Measurements from ENCODE around the gene NDUFA6.
"Not testable (repeated sequence)": the region's sequence is repeated elsewhere in the genome, so short reads cannot be mapped to it uniquely, and the experiment has no call there.

NDUFA6 gene

GRCh38 chr22:42090596-42091454, at the start of gene NDUFA6:
Gene NDUFA6 (minus strand): TSS chr22:42090772. CDS start chr22:42090744, 28 bp downstream.
- peak; percentile 93 to 99 for DNase-seq (ENCODE audit: low read depth in 1 of 2, low spot score in 1 of 2)

DNA sequence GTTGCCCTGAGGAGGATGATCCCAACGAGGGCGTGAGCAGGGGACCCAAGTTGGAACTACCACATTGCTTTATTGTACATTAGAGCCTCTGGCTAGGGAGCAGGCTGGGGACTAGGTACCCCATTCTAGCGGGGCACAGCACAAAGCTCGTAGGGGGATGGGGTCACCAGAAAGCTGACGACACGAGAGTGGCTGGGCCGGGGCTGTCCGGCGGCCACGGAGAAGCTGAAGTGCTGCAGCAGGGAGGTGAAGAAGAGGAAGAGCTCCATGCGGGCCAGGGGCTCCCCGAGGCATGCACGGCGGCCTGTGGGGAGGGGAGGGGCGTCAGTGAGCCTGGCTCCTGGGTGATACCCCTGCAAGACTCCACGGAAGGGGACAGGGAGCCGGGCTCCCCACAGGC, 49.6 kb upstream of the NDUFA6 start:
- DNase-seq (ENCODE audit: low read depth in 1 of 2, low spot score in 1 of 2) = not testable (repeated sequence)

- DNase-seq (ENCODE audit: low read depth in 1 of 2, low spot score in 1 of 2) = not testable (repeated sequence)
Measured at GRCh38 chr22:42139508-42139907, 48.9 kb upstream of the NDUFA6 start.

GRCh38 chr22:42138972-42139371, 48.4 kb upstream of the NDUFA6 start:
- DNase-seq (ENCODE audit: low read depth in 1 of 2, low spot score in 1 of 2) = no peak

DNA sequence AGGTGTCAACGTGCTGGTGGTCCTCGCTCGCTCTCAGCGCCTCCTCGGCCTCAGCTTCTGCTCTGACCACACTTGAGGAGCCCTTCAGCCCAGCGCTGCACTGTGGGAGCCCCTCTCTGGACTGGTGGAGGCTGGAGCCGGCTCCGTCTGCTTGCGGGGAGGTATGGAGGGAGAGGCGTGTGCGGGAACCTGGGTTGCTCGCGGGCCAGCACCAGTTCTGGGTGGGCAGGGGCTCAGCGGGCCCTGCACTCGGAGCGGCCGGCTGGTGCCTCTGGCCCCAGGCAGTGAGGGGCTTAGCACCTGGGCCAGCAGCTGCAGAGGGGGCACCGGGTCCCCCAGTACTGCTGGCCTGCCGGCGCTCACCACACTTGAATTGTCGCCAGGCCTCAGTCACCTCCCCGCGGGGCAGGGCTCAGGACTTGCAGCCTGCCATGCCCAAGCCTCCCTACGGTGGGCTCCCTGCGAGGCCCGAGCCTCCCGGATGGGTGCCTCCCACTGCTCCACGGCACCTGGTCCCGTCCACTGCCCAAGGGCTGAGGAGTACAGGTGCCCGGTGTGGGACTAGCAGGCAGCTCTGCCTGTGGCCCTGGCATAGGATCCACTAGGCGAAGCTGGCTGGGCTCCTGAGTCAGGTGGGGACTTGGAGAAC, 47.7 kb upstream of the NDUFA6 start:
- no peak for DNase-seq (ENCODE audit: low read depth in 1 of 2, low spot score in 1 of 2)

DNA sequence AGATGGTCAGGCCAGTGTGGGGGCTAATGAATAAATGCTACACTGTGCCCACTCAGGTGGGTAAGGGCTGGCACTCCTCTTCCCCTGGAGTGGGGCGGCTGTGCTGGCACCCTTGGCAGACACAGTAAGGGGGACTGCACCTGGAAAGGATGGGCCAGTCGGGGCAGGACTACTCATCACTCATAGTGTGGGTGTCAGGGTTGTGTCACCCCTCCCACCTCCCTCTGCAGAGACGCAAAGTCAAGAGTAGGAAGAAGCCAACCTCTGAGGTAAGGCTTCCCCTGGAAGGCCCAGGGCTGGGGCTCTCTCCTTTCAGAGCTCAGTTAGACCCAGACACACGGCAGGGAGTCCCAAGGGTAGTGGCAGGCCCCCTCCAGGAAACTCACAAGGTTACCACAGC, 45.1 kb upstream of the NDUFA6 start:
- not testable (repeated sequence) for DNase-seq (ENCODE audit: low read depth in 1 of 2, low spot score in 1 of 2)

DNA sequence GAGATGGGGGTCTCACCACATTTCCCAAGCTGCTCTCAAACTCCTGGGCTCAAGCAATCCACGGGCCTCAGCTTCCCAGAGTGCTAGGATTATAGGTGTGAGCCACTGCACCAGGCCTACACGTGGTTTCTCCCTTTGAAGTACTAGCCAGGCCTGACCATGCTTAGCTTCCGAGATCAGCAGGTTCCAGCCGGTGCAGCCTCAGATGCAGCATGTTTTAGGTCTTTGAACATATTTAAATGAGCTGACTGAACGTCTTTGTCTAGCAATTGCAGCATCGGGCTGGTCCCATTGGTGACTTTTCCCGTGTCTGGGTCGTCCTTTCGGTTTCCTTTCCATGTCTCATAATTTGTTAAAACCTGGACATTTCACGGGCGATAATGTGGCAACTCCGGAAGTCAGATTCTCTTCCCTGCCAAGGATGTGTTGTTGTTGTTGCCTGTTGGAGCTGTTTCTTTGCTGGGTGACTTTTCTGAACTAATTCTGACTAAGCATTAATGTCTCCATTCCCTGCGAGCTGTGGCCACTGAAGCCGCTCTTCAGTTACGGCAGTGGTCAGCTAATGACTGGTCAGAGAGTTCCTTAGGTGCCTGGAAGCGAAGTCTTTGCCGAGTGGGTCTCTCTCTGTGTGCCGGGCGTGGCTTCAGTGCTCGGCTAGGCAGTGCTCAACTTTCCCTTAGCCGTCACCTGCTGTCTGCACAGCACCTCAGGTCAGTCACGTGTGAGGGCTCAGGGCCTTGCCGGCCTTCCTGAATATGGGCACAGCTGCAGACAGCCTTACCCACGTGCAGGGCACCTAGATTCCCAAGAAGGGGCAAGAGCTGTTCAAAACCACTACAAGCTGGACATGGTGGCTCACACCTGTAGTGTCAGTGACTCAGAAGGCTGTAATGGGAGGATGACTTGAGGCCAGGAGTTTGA, 43.8 kb upstream of the NDUFA6 start:
- DNase-seq (ENCODE audit: low read depth in 1 of 2, low spot score in 1 of 2) = no peak

- DNase-seq (ENCODE audit: low read depth in 1 of 2, low spot score in 1 of 2) = no peak
Measured at GRCh38 chr22:42132457-42132856, 41.9 kb upstream of the NDUFA6 start.

DNA sequence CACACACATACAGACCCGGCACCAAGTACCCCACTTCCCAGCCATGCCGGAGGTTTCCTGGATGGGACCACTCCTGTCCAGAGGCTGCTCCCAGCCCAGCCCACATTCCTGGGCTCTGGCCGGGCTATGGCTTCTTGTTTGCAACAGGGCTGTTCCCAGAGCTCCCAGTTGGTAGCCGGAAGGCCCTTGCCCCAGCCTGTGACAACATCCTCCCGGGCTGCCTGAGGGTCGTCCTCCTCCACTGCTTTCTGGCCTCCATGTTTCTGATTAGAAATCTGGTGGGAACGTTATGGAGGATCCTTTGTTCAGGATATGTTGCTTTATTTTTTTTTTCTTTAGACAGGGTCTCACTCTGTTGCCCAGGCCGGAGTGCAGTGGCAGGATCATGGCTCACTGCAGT, 41.0 kb upstream of the NDUFA6 start:
- no peak for DNase-seq (ENCODE audit: low read depth in 1 of 2, low spot score in 1 of 2)

DNA sequence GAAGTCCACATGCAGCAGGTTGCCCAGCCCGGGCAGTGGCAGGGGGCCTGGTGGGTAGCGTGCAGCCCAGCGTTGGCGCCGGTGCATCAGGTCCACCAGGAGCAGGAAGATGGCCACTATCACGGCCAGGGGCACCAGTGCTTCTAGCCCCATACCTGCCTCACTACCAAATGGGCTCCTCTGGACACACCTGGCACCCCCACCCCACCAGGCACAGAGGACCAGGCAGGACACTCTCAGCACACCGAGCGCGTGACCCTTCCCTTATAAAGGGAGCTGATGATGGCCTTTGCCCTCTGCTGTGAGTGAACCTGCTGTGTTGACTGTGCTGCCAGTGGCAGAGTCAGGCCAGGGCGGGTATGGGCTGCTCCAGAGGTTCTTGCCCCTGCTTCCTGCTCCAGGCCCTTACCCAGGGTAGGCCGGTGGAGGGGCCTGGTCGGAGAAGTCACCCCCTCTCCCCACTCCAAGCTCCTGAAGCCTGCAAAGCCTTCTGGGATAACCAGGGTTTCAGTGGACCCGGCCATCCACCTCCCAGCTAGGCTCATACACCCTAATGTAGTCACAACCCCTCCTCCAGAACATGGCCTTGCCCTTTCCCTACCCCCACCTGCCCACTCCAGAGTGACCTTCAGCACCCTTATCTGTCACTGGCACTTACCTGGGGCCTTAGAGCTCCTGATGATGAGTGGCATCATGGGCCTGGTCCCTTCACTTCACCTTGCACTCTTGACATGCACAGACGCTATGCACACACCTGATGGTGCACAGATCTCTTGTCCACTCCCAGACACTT, 40.3 kb upstream of the NDUFA6 start, which contains the start of gene CYP2D6:
CYP2D6 (minus strand) TSS at position 172 of the 793 bp plus-strand sequence; CDS start at position 153, 19 bp downstream.
- not testable (repeated sequence) for DNase-seq (ENCODE audit: low read depth in 1 of 2, low spot score in 1 of 2)

GRCh38 chr22:42130182-42130581, 39.6 kb upstream of the NDUFA6 start:
- not testable (repeated sequence) for DNase-seq (ENCODE audit: low read depth in 1 of 2, low spot score in 1 of 2)

DNA sequence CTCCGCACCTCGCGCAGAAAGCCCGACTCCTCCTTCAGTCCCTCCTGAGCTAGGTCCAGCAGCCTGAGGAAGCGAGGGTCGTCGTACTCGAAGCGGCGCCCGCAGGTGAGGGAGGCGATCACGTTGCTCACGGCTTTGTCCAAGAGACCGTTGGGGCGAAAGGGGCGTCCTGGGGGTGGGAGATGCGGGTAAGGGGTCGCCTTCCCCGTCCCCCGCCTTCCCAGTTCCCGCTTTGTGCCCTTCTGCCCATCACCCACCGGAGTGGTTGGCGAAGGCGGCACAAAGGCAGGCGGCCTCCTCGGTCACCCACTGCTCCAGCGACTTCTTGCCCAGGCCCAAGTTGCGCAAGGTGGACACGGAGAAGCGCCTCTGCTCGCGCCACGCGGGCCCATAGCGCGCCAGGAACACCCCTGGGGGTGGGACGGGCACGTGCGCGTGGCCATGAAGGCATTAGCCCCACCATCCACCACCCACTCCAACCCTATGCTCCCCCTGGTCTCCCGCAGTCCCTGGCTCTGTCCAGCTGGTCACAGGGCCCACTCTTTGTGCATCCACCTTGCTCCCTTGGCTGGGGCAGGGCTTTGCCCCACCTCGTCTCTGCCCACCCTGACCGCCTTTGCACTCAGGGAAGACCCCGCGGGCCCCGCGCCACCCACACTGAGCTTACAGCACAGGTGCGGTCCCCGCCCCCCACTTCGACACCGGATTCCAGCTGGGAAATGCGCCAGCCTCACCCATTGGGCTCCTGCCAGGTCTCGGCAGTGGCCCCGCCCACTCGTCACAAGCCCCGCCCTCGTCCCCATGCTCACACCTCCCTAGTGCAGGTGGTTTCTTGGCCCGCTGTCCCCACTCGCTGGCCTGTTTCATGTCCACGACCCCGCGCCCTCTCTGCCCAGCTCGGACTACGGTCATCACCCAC, 38.5 kb upstream of the NDUFA6 start:
- not testable (repeated sequence) for DNase-seq (ENCODE audit: low read depth in 1 of 2, low spot score in 1 of 2)

- not testable (repeated sequence) for DNase-seq (ENCODE audit: low read depth in 1 of 2, low spot score in 1 of 2)
Measured at GRCh38 chr22:42128007-42128406, 37.4 kb upstream of the NDUFA6 start.

- DNase-seq (ENCODE audit: low read depth in 1 of 2, low spot score in 1 of 2) = no peak
Measured at GRCh38 chr22:42127606-42128005, 37.0 kb upstream of the NDUFA6 start.

DNA sequence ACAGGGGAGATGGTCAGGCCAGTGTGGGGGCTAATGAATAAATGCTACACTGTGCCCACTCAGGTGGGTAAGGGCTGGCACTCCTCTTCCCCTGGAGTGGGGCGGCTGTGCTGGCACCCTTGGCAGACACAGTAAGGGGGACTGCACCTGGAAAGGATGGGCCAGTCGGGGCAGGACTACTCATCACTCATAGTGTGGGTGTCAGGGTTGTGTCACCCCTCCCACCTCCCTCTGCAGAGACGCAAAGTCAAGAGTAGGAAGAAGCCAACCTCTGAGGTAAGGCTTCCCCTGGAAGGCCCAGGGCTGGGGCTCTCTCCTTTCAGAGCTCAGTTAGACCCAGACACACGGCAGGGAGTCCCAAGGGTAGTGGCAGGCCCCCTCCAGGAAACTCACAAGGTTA, 33.0 kb upstream of the NDUFA6 start:
- not testable (repeated sequence) for DNase-seq (ENCODE audit: low read depth in 1 of 2, low spot score in 1 of 2)

GRCh38 chr22:42120231-42121021, 29.9 kb upstream of the NDUFA6 start:
- peak in 1 of 2 donors; percentile 55 for DNase-seq (ENCODE audit: low read depth in 1 of 2, low spot score in 1 of 2)

DNA sequence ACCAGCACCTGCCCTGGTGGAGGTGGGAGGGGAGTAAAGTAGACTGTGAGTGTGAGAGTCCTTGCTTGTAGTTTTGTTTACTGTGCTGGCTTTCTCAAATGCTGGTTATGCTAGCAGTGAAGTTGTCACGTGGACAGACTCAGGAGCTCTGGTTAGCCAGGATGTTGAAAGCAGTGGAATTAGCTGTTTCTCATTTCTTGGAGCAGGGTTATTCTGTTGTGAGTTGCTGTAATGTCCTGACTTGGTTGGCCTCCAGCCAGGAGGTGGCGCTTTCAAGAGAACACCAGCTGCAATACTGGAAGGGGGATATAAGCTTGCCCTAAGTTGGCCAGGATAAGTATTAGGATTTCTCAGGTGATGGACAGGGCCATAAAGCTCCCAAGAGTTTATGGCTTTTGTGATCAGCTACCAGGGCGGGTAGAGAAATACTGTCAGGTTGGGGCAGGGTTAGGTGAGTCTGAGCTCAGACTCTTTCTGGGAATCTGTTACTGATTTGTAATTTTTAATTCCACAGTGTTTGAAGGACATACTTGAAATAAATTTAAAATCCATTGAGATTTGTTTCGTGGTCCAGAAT, 26.4 kb upstream of the NDUFA6 start:
- DNase-seq (ENCODE audit: low read depth in 1 of 2, low spot score in 1 of 2) = no peak

DNA sequence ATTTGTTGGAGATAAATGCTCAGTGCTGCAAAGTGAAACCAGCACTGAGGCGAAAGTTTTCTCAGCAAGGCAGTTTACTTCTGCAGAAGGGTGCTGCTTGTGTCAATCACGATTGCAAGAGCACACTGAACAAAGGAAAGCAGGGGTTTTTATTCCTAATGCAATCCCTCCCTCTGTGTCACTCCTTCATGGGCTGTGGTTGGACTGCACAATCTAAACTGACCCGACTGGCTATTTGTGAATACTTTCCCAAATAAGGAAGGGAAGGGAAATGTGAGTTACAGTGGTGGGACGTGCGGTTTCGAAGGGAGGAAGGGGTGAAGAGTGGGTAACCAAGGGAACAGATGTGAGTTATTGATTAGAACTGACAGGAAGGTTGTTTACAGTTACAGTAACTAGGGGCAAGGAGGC, 24.9 kb upstream of the NDUFA6 start:
- not testable (repeated sequence) for DNase-seq (ENCODE audit: low read depth in 1 of 2, low spot score in 1 of 2)
